Astrocyte (in vitro differentiated cells and primary cell): Measurements from ENCODE around the gene SLFN12. TPM values are rescaled to one million over a fixed set of nuclear protein-coding genes. Genes with fewer than 3 reads are reported as not detected.
"Not testable (repeated sequence)": the region's sequence is repeated elsewhere in the genome, so short reads cannot be mapped to it uniquely, and the experiment has no call there.

ENCODE experiments used
- DNase-seq: peaks from one replicate; pipeline ENCODE4 v3.0.0-alpha.2; 2010; ENCODE audit warnings: low read depth
- FAIRE-seq: peaks from 2 replicates; lab custom pipeline; 2011; peaks lifted over from hg19 to GRCh38; lab: Jason Lieb, UNC
- H2AFZ ChIP-seq: 2 replicates; pipeline ENCODE4 v1.6.0; 2012; ENCODE audit warnings: low read depth, low read length, inconsistent platforms
- H3K27ac ChIP-seq: 2 replicates; pipeline ENCODE4 v1.5.1; 2011; ENCODE audit warnings: low read depth, low read length, inconsistent platforms
- H3K27me3 ChIP-seq: 2 replicates; pipeline ENCODE4 v1.6.0; 2011; ENCODE audit warnings: low read length, inconsistent platforms; ENCODE audit not compliant: insufficient read depth
- H3K36me3 ChIP-seq: 2 replicates; pipeline ENCODE4 v1.5.1; 2011; ENCODE audit warnings: low read length, inconsistent platforms; ENCODE audit not compliant: insufficient read depth
- H3K4me1 ChIP-seq: 2 replicates; pipeline ENCODE4 v1.5.1; 2011; ENCODE audit warnings: low read length, inconsistent platforms; ENCODE audit not compliant: insufficient read depth
- H3K4me2 ChIP-seq: 2 replicates; pipeline ENCODE4 v1.6.0; 2012; ENCODE audit warnings: low read length, inconsistent platforms
- H3K4me3 ChIP-seq: 2 replicates; pipeline ENCODE4 v1.5.1; 2011; ENCODE audit warnings: low read depth, mild to moderate bottlenecking, low read length, inconsistent platforms; ENCODE audit not compliant: insufficient read depth
- H3K79me2 ChIP-seq: 2 replicates; pipeline ENCODE4 v1.6.0; 2012; ENCODE audit warnings: mild to moderate bottlenecking, low read length, inconsistent platforms; ENCODE audit not compliant: insufficient read depth
- H3K9ac ChIP-seq: 2 replicates; pipeline ENCODE4 v1.6.0; 2012; ENCODE audit warnings: mild to moderate bottlenecking, low read length, inconsistent platforms
- H3K9me3 ChIP-seq: 2 replicates; pipeline ENCODE4 v1.5.1; 2012; ENCODE audit warnings: low read depth, mild to moderate bottlenecking, low read length, inconsistent platforms; ENCODE audit not compliant: insufficient read depth
- H4K20me1 ChIP-seq: 2 replicates; pipeline ENCODE4 v1.6.0; 2012; ENCODE audit warnings: low read length, inconsistent platforms; ENCODE audit not compliant: insufficient read depth
- H3K27ac Mint-ChIP-seq: one replicate; pipeline ENCODE4 v1.8.0; 2021; ENCODE audit warnings: mild to moderate bottlenecking, mixed read lengths; ENCODE audit not compliant: unreplicated experiment
- H3K27me3 Mint-ChIP-seq: one replicate; pipeline ENCODE4 v1.8.0; 2021; ENCODE audit warnings: low read depth, mixed read lengths; ENCODE audit not compliant: unreplicated experiment
- H3K36me3 Mint-ChIP-seq: one replicate; pipeline ENCODE4 v1.8.0; 2021; ENCODE audit warnings: low read depth, mixed read lengths; ENCODE audit not compliant: unreplicated experiment
- H3K4me1 Mint-ChIP-seq: one replicate; pipeline ENCODE4 v1.8.0; 2021; ENCODE audit warnings: low read depth, mixed read lengths; ENCODE audit not compliant: unreplicated experiment
- H3K4me3 Mint-ChIP-seq: one replicate; pipeline ENCODE4 v1.8.0; 2021; ENCODE audit warnings: mild to moderate bottlenecking, moderate library complexity, mixed read lengths; ENCODE audit not compliant: unreplicated experiment
- H3K9me3 Mint-ChIP-seq: one replicate; pipeline ENCODE4 v1.8.0; 2021; ENCODE audit warnings: mild to moderate bottlenecking, mixed read lengths; ENCODE audit not compliant: unreplicated experiment
- EZH2 ChIP-seq: IDR thresholded peaks from 2 replicates; pipeline ENCODE4 v1.6.1; 2012; ENCODE audit warnings: mild to moderate bottlenecking, low read length, inconsistent platforms; ENCODE audit not compliant: insufficient read depth
- total RNA-seq: library from RNA; stranded (reverse); gene quantifications from 2 replicates; pipeline ENCODE4 v1.2.1, GENCODE V29; 2021
- TF ChIP-seq, protein P1 (sequence below): IDR thresholded peaks from 2 replicates; pipeline ENCODE4 v1.5.1; 2011; ENCODE audit warnings: low read depth, mild to moderate bottlenecking, inconsistent platforms, low read length, moderate library complexity; ENCODE audit not compliant: insufficient read depth

The SLFN12 gene
- total RNA-seq, 1 donor from 2014 or later, result 52.5 TPM

DNA sequence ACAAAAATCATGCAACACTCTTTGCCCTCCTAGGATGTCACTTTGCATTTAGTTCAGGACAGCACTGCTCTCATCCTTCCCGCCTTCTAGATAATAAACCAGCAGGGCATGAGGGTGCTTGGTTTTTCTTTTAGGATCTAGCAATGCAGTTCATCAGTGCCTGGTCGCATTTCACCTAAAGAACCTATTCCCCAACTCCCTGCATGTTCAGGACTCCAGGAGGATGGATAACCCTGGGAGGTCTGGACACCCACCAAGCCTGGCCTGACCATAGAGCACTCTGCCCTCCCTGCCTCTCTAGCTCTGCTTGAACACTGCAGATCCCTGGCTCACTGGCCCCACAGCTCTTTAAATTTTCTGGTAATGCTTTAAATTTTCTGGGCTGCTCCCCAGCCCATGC is 2.6 kb downstream of the SLFN12 start:
- H4K20me1 ChIP-seq, result peaks cover 32% of the 10 kb centered on the region
- H3K27ac Mint-ChIP-seq, result peak overlapping the region; percentile 21
- H3K27ac ChIP-seq, result no peak overlapping the region
- H3K4me3 ChIP-seq, result no peak overlapping the region
- H3K9ac ChIP-seq, result no peak overlapping the region
- no peaks in the 10 kb centered on the region for H3K9me3 ChIP-seq
- no peak for FAIRE-seq
- peak overlapping the region; percentile 76 for H3K4me3 Mint-ChIP-seq
- peaks cover 12% of the 10 kb centered on the region for H3K36me3 Mint-ChIP-seq
- peak overlapping the region; percentile 22 for H3K4me2 ChIP-seq
- H3K9me3 Mint-ChIP-seq, result no peaks in the 10 kb centered on the region
- no peak for DNase-seq
- H3K4me1 Mint-ChIP-seq, result peaks cover 28% of the 10 kb centered on the region
- H3K4me1 ChIP-seq, result peaks cover 14% of the 10 kb centered on the region
- H3K36me3 ChIP-seq, result no peaks in the 10 kb centered on the region
- no peaks in the 10 kb centered on the region for H3K27me3 ChIP-seq
- H3K27me3 Mint-ChIP-seq, result no peaks in the 10 kb centered on the region
- H3K79me2 ChIP-seq, result peaks cover 66% of the 10 kb centered on the region
- H2AFZ ChIP-seq, result no peak overlapping the region
- no peak for TF ChIP-seq EZH2
- TF ChIP-seq, protein P1, sequence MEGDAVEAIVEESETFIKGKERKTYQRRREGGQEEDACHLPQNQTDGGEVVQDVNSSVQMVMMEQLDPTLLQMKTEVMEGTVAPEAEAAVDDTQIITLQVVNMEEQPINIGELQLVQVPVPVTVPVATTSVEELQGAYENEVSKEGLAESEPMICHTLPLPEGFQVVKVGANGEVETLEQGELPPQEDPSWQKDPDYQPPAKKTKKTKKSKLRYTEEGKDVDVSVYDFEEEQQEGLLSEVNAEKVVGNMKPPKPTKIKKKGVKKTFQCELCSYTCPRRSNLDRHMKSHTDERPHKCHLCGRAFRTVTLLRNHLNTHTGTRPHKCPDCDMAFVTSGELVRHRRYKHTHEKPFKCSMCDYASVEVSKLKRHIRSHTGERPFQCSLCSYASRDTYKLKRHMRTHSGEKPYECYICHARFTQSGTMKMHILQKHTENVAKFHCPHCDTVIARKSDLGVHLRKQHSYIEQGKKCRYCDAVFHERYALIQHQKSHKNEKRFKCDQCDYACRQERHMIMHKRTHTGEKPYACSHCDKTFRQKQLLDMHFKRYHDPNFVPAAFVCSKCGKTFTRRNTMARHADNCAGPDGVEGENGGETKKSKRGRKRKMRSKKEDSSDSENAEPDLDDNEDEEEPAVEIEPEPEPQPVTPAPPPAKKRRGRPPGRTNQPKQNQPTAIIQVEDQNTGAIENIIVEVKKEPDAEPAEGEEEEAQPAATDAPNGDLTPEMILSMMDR, result no peak

DNA sequence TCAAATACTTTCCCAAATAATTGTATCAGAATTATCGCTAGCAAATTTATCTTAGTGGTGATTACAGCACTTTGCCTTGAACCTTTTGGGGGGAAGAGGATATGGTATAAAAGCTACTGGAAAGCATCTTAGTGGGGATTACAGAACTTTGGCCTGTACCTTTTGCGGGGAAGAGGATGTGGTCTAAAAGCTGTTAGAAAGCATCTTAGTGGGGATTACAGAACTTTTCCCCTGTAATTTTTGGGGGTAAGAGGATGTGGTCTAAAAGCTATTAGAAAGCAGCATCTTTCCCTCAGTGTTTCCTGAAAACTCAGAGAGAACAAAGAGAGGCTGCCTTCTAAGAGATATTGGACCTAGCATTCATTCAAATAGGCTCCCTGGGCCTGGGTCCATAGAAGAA is 4.1 kb downstream of the SLFN12 start:
- no peak for DNase-seq
- peaks cover 14% of the 10 kb centered on the region for H3K36me3 Mint-ChIP-seq
- H3K9me3 Mint-ChIP-seq, result no peaks in the 10 kb centered on the region
- H3K27ac Mint-ChIP-seq, result no peak overlapping the region
- no peaks in the 10 kb centered on the region for H3K27me3 Mint-ChIP-seq
- no peak overlapping the region for H3K4me3 Mint-ChIP-seq
- H3K4me1 Mint-ChIP-seq, result peaks cover 21% of the 10 kb centered on the region
- H3K4me3 ChIP-seq, result no peak overlapping the region
- peaks cover 76% of the 10 kb centered on the region for H3K79me2 ChIP-seq
- no peaks in the 10 kb centered on the region for H3K27me3 ChIP-seq
- TF ChIP-seq, protein P1, result no peak
- TF ChIP-seq EZH2, result no peak
- H2AFZ ChIP-seq, result no peak overlapping the region
- H3K27ac ChIP-seq, result no peak overlapping the region
- H3K4me1 ChIP-seq, result peaks cover 16% of the 10 kb centered on the region
- FAIRE-seq, result no peak
- no peak overlapping the region for H3K9ac ChIP-seq
- no peak overlapping the region for H3K4me2 ChIP-seq
- H3K36me3 ChIP-seq, result no peaks in the 10 kb centered on the region
- no peaks in the 10 kb centered on the region for H3K9me3 ChIP-seq
- peaks cover 32% of the 10 kb centered on the region for H4K20me1 ChIP-seq

DNA sequence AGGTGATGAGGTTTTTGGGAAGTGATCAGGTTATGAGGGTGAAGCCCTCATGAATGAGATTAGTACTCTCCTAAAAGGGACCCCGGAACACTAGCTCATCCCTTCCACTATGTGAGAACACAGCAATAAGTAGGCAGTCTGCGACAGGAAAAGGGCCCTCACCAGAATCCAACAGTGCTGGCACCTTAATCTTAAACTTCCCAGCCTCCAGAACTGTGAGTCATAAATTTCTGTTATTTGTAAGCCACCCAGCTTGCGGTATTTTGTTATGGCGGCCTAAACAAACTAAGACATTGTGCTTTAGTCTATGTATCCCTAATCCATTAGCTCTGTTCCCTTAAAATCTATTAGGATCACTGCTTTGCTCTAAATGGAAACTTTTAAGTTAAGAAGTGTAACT is 8.5 kb downstream of the SLFN12 start:
- Histone ChIP-seq H3K4me3 (no peak overlapping the region), H3K4me1 (peaks cover 4% of the 10 kb centered on the region), H3K9ac (no peak overlapping the region), H4K20me1 (peaks cover 24% of the 10 kb centered on the region), H3K4me2 (no peak overlapping the region), H3K9me3 (no peaks in the 10 kb centered on the region), H2AFZ (no peak overlapping the region), H3K27ac (no peak overlapping the region), H3K27me3 (no peaks in the 10 kb centered on the region), H3K79me2 (peaks cover 67% of the 10 kb centered on the region), H3K36me3 (peaks cover 8% of the 10 kb centered on the region)
- H3K27me3 Mint-ChIP-seq, result no peaks in the 10 kb centered on the region
- peak; percentile 25 for DNase-seq
- peaks cover 3% of the 10 kb centered on the region for H3K4me1 Mint-ChIP-seq
- no peaks in the 10 kb centered on the region for H3K9me3 Mint-ChIP-seq
- FAIRE-seq, result no peak
- no peak overlapping the region for H3K27ac Mint-ChIP-seq
- H3K36me3 Mint-ChIP-seq, result peaks cover 25% of the 10 kb centered on the region
- TF ChIP-seq, protein P1, result no peak
- no peak for TF ChIP-seq EZH2
- no peak overlapping the region for H3K4me3 Mint-ChIP-seq

DNA sequence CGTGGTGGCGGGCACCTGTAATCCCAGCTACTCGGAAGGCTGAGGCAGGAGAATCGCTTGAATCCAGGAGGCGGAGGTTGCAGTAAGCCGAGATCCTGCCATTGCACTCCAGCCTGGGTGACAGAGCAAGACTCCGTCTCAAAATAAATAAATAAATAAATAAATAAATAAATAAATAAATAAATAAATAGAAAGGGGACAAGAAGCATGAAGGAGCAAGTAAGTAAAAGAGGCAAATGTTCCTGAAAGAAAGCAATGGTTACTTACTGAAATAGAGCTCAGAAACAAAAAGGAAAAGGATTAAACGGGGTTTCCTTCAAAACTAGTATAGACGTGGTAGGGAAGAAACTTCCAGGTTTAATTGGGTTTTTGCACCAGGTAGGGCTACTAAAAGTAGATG is 11.2 kb downstream of the SLFN12 start:
- Histone ChIP-seq H4K20me1 (peaks cover 26% of the 10 kb centered on the region), H3K79me2 (peaks cover 59% of the 10 kb centered on the region), H3K36me3 (peaks cover 13% of the 10 kb centered on the region)
- not testable (repeated sequence) for H3K9me3 ChIP-seq, H3K27ac ChIP-seq, DNase-seq, H3K27ac Mint-ChIP-seq, H3K9ac ChIP-seq, H3K27me3 ChIP-seq, FAIRE-seq, H3K27me3 Mint-ChIP-seq, H2AFZ ChIP-seq, H3K4me3 Mint-ChIP-seq, H3K4me1 ChIP-seq, H3K9me3 Mint-ChIP-seq, H3K4me1 Mint-ChIP-seq, H3K4me2 ChIP-seq, H3K4me3 ChIP-seq
- peaks cover 21% of the 10 kb centered on the region for H3K36me3 Mint-ChIP-seq
